ENCODE measurements around the gene SMAD4. TPM values are rescaled to one million over a fixed set of nuclear protein-coding genes. Genes with fewer than 3 reads are reported as not detected.

SMAD4 gene
- total RNA-seq, 4 donors from 2014 or later = 113 to 168 (median 130) TPM

- H3K9me3 ChIP-seq = no peaks in the 10 kb centered on the region
- intact Hi-C loops (cut with DNase I) = no loop called here
- peak overlapping the region in 1 of 4 donors; percentile 28 for H3K27ac ChIP-seq (replicated peaks in 1 of 4)
- TF ChIP-seq POLR2AphosphoS5 (IDR thresholded peaks at IDR 0.05) (no peak), CTCF (IDR thresholded peaks at IDR 0.05) (no peak), EP300 (IDR thresholded peaks at IDR 0.05) (no peak), POLR2A (IDR thresholded peaks at IDR 0.05; ENCODE audit: low read depth) (no peak)
- peaks cover 14 to 28% (median 24%) of the 10 kb centered on the region in 4 donors for H3K4me1 ChIP-seq
- H3K36me3 ChIP-seq = peaks cover 0 to 10% (median 0%) of the 10 kb centered on the region in 4 donors
- H3K27me3 ChIP-seq = no peaks in the 10 kb centered on the region
- no peak overlapping the region for H3K4me3 ChIP-seq
- DNase-seq (ENCODE audit: extremely low spot score) = no peak
- 60% methylated on average over 2 of the region's 2 CpGs for WGBS
Measured at GRCh38 chr18:50986360-50987087, 43.5 kb upstream of the SMAD4 start.

GRCh38 chr18:50987261-50987660 is 42.8 kb upstream of the SMAD4 start:
- H3K27ac ChIP-seq (replicated peaks in 1 of 4) = peak overlapping the region in 1 of 4 donors; percentile 28
- WGBS = 46% methylated on average over 2 of the region's 2 CpGs
- intact Hi-C loops (cut with DNase I) = no loop called here

GRCh38 chr18:50989711-50990110 is 40.3 kb upstream of the SMAD4 start:
- TF ChIP-seq POLR2AphosphoS5 (IDR thresholded peaks at IDR 0.05) (no peak), CTCF (IDR thresholded peaks at IDR 0.05) (no peak), EP300 (IDR thresholded peaks at IDR 0.05) (no peak), POLR2A (IDR thresholded peaks at IDR 0.05; ENCODE audit: low read depth) (no peak)
- no peak overlapping the region for H3K27ac ChIP-seq (replicated peaks in 1 of 4)
- H3K4me3 ChIP-seq = no peak overlapping the region
- DNase-seq (ENCODE audit: extremely low spot score) = no peak
- H3K36me3 ChIP-seq = peaks cover 0 to 2% (median 0%) of the 10 kb centered on the region in 4 donors
- no peaks in the 10 kb centered on the region for H3K9me3 ChIP-seq
- intact Hi-C loops (cut with DNase I) = no loop called here
- H3K27me3 ChIP-seq = no peaks in the 10 kb centered on the region
- 93% methylated on average over 3 of the region's 3 CpGs for WGBS
- peaks cover 14 to 23% (median 19%) of the 10 kb centered on the region in 4 donors for H3K4me1 ChIP-seq

More at GRCh38 chr18:50987261-50987660, 42.8 kb upstream of the SMAD4 start:
- Histone ChIP-seq H3K4me1 (peaks cover 14 to 25% (median 24%) of the 10 kb centered on the region in 4 donors), H3K9me3 (no peaks in the 10 kb centered on the region), H3K4me3 (no peak overlapping the region), H3K27me3 (no peaks in the 10 kb centered on the region), H3K36me3 (peaks cover 0 to 10% (median 0%) of the 10 kb centered on the region in 4 donors)
- DNase-seq (ENCODE audit: extremely low spot score) = no peak
- TF ChIP-seq POLR2A (IDR thresholded peaks at IDR 0.05; ENCODE audit: low read depth) (no peak), CTCF (IDR thresholded peaks at IDR 0.05) (no peak), EP300 (IDR thresholded peaks at IDR 0.05) (no peak), POLR2AphosphoS5 (IDR thresholded peaks at IDR 0.05) (no peak)

DNA sequence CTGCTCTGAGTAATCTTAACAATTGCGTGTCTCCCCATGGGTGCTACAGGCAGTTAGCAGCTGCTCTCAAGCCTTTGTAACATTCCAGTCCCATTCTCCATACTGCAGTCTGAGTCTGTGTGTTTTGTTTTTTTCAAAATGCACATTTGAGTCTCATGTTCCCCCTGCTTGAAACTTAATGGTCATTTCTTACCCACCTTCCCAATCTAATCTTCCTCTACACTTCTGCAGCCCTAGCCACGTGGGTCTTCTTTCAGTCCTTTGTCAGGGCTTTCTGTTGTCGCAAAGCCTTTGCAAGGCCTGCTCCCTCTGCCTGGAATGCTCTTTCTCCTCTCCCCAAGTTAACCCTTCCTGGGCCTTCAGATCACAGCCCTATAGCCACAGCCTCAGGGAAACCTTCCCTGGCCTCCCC is 37.7 kb upstream of the SMAD4 start:
- peak; percentile 68 for DNase-seq (ENCODE audit: extremely low spot score)
- peaks cover 2 to 4% (median 3%) of the 10 kb centered on the region in 4 donors for H3K4me1 ChIP-seq
- no peak overlapping the region for H3K4me3 ChIP-seq
- TF ChIP-seq CTCF (IDR thresholded peaks at IDR 0.05) = no peak
- no peak for TF ChIP-seq POLR2AphosphoS5 (IDR thresholded peaks at IDR 0.05)
- no peak for TF ChIP-seq EP300 (IDR thresholded peaks at IDR 0.05)
- TF ChIP-seq POLR2A (IDR thresholded peaks at IDR 0.05; ENCODE audit: low read depth) = no peak
- no peak overlapping the region for H3K27ac ChIP-seq (replicated peaks in 1 of 4)
- no peaks in the 10 kb centered on the region for H3K36me3 ChIP-seq
- WGBS = 76% methylated on average over 3 of the region's 3 CpGs
- H3K27me3 ChIP-seq = no peaks in the 10 kb centered on the region
- intact Hi-C loops (cut with DNase I) = no loop called here
- H3K9me3 ChIP-seq = no peaks in the 10 kb centered on the region

Measured in esophagus muscularis mucosa (tissue), 4 donors.